ENCODE data around the gene CITED4.

DNA sequence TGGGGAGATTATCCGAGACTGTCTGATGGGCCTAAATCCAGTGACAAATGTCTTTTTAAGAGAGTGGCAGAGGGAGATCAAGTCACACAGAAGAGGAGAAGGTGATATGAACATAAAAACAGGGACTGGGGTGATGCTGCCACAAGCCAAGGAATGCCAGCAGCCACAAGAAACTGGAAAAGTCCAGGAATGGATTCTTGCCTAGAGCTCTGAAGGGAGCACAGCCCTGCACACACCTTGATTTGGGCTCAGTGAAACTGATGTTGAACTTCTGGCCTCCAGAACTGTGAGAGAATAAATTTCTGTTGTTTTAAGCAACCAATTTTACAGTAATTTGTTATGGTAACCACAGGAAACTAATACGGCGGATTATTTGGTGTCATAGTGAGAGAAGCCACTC, 19.5 kb downstream of the CITED4 start:
- TF ChIP-seq, protein P1, sequence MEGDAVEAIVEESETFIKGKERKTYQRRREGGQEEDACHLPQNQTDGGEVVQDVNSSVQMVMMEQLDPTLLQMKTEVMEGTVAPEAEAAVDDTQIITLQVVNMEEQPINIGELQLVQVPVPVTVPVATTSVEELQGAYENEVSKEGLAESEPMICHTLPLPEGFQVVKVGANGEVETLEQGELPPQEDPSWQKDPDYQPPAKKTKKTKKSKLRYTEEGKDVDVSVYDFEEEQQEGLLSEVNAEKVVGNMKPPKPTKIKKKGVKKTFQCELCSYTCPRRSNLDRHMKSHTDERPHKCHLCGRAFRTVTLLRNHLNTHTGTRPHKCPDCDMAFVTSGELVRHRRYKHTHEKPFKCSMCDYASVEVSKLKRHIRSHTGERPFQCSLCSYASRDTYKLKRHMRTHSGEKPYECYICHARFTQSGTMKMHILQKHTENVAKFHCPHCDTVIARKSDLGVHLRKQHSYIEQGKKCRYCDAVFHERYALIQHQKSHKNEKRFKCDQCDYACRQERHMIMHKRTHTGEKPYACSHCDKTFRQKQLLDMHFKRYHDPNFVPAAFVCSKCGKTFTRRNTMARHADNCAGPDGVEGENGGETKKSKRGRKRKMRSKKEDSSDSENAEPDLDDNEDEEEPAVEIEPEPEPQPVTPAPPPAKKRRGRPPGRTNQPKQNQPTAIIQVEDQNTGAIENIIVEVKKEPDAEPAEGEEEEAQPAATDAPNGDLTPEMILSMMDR (IDR thresholded peaks at IDR 0.05): no peak
- no peak for TF ChIP-seq POLR2A (IDR thresholded peaks at IDR 0.05)
